Right renal cortex interstitium (tissue), 3 donors: Measurements from ENCODE around the gene HTRA2. TPM values are rescaled to one million over a fixed set of nuclear protein-coding genes. Genes with fewer than 3 reads are reported as not detected.

ENCODE experiments used
- DNase-seq, 3 donors: peaks; one replicate each; pipeline ENCODE4 v3.0.0-alpha.2; 2013; ENCODE audit warnings: low read depth in 3 of 3, low spot score in 2 of 3
- polyA plus RNA-seq, 3 donors: library from polyadenylated mRNA; unstranded; fragments of 120-200 nt; gene quantifications; one replicate each; pipeline ENCODE4 v1.2.1, GENCODE V29; 2013; ENCODE audit not compliant: insufficient read length in 3 of 3

HTRA2 gene
- polyA plus RNA-seq, 3 donors = 32.3 to 35.8 (median 33.1) TPM

DNA sequence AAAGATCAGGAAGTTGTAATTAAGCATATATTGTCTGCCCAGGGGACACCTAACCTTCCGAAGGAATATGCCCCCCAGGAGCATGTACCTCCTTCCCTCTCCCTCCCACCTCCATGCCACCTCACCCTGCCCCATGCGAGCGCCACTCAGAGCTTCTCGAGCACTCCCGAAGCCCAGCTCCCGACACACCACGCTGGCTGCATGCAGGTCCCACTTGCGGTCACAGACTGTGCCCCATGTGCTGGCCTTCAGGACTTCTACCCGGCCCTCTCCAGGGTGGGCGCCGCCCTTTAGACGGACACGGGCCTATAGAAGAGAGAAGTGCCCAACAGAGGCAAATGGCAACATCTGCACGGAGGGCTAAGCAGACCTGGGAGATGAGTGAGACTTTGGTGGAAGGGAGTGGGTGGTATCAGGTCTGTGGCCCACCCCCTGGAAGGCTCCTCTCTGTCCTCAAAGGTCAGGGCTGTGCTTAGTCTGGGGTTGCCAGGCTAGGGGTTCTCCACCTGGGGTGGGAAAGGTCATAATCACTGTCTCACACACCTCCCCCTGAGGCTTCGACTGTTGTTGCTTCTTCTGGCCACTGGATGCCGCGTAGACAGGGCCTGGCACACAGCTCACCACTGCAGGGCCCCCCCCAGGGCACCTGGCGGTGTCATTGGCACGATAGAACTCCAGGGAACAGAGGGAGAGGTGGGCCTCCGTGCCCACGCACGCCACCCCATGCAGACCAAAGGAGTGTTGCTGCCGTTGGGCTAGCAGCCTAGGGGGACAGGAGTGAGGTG is 6.6 kb downstream of the HTRA2 start:
- no peak for DNase-seq

DNA sequence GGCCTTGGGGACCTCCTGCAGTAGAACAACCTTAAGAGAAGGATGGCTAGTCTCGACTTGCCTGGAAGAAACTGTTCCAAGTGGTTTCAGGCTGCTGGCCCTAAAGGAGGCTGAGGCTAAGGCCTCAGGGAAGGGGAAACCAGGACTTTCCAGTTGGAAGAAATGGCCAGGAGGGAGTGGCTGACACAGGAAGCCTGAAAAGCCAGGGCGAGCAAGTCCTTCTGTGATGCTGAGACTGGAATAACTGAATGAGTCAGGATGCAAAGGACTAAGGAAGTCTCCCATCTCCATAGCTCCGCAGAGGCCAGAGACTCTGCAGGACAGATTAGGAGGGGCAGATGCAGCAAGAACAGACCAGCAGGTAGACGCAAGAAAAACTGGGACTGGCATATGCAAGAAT is 7.4 kb downstream of the HTRA2 start:
- DNase-seq = no peak

DNA sequence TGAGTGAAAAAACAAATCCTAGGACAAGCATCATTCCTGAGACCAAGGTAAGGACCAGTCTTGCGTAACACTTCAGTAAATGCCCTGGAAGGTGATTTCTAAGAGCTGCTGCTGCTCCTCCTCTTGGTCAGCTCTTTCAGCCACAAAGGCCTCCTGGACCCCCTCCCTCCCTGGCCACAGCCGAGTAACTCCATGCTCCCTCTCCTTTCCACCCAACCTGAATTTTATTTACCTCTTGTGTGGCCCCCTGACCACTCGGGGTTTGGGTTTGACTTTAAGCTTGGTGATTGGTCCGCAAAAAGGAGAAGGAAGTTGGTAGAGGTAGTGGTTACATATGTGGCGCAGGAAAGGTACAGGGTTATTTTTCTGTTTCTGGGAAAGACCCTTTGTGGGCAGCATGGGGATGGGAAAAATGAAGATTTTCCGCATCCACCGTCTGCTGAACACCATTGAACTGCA is 9.2 kb downstream of the HTRA2 start:
- DNase-seq = no peak

DNA sequence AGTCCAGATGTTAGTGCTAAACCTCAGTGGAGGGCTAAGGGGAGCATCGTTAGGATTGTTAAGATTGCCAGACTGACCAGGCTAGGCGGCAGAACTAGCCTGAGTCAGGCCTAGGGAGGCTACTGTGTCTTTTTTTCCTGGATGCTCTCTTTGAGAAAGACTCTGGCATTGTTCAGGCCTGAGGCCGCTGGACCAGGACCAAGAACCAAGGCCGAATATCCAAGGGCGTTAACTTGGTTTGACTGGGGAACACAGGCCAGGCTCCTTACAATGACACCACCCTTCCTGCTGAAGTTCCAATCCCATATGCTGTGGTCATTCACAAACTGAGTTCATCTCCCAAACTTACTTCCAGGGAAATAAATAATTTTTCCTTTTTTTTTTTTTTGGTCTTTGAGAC is 10.6 kb downstream of the HTRA2 start:
- DNase-seq = no peak

DNA sequence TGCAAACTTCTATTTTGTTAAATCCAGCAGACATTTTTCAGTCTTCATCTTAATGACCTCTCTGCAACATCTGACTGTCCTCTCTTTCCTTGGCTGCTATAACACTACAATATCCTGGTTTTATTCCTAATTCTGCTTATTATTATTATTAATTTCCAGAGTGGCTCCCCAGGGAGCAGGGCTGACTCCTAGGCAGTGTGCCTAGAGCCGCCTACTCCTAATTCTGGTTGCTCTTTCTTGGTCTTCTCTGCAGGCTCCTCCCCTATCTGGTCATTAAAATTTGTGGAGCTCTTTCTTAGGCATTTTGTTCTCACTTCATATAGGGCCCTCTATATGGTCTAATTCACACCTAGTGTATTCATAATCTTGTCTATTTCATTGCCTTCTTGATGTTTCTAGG is 13.2 kb downstream of the HTRA2 start:
- no peak for DNase-seq

DNA sequence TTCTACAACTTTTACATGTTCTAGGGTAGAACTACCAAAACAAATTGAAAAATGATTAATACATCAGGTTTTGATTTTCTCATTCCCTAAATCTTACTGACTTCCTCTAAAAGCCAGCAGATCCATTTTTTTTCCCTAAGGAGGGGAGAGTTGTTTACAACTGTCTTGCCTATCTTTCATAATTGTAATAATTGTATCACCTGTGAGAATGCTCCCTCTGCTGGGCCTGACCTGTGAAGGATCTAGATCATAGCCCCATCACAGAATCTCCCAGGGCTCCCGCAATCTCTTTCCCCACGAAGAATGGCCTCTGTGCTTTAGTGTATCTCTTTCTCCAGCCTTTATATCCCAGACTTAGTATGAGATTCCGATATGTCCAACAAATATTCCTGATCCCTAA is 14.9 kb downstream of the HTRA2 start:
- no peak for DNase-seq

DNA sequence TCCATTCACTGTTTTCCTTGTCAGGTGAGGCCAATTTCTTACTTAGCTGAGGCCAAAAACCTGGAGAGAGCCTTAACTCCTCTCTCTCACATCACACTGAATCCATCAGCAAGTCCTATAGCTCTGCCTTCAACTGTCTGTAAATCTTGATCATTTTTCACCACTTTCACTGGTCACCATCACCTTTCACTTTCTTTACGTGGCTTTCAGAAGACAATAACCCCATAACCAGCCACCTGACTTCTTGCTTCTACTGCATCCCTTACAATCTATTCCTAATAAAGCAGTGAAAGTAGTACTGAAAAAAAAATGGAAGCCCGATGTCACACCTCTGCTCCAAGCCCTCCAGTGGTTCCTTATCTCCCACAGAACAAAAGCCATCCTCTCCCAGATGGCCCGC is 16.3 kb downstream of the HTRA2 start:
- no peak for DNase-seq

DNA sequence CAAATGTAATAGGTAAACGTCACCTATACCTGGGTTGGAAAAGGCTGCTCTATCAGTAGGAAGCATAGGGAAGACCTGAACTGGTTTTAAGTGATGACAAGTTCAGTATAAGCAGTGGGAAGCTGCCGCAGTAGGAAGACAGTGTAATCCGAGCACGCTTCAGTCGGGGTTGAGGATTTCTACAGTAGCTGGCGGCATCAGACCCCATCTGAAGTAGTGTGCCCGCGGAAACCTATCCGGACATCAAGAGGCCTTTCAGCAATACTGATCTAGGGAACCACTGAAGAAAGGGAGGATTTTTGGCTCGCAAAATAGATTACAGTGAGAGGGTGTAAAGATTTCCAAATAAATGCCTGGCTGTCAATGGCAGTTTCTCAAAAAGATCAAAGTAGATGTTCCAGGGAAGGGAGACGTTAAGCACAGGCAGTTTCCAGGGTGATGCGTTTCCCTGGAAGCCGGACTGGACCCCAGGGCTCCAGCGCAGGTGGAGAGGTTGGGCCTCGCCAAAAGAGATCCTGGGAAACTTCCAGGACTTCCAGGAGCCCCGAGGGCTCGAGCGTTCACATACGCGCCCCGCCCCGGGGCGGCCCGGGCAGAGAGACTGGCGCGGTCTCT is 18.7 kb downstream of the HTRA2 start:
- no peak for DNase-seq

DNA sequence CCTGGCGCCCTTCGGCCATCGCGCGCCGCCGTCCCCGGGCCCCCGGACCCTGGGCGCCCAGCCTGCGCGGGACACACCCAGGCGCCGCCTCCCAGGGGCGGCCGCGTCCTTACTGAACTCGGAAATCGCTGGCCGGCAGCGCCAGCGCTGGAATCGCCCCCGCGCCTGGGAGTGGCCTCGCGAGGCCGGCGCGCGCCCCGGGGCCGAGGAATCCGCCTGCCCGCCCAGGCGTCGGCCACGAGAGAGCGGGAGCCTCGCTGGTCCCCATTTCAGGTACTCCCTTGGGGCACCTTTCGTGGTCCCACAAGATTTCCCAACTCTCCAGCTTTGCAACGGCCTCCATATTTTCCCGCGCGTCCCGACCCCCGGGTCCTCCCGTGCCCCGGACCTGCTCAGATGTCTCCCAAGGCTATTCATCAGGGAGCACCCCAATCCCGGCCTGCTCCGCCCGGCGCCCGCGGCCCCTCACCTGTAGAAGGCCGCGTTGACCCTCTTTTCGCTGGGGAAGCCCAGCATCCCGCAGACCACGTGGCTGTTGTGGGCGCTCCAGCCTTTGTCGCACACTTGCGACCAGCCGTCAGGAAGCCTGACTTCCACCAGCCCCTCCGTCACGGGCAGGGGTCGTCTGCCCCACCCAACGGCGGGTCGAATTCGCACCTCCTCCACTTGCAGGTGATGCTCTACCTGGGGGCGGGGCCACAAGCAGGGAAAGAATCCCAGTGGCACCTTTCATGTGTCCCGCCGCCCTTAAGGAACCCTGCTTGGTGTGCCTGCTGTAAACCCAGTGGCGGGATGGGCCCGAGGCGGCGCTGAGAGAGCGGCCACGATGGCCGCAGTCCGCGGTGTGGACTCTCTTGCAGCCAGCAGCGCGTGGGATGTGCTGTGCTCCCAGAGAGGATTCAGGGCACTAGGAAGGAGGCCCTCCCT is 19.4 kb downstream of the HTRA2 start:
- DNase-seq = no peak

DNA sequence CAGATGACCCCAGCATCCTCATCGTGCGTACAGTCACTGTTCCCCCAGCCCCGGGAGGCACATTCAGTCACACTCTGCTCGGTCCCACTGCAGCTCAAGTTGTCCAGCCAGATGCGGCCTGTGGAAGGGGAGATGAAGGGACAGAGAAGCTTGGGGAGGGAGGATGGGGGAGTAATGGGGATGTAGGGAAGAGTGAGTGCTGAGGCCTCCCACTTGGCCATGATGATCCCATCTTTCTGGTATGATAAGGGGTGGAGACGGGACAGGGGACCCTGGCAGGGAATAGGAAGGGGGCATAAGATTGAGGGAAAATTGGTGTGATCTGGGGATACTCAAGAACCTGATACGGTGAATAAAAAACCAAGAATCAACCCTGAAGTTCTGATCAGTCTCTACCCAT is 20.5 kb downstream of the HTRA2 start:
- DNase-seq = no peak

DNA sequence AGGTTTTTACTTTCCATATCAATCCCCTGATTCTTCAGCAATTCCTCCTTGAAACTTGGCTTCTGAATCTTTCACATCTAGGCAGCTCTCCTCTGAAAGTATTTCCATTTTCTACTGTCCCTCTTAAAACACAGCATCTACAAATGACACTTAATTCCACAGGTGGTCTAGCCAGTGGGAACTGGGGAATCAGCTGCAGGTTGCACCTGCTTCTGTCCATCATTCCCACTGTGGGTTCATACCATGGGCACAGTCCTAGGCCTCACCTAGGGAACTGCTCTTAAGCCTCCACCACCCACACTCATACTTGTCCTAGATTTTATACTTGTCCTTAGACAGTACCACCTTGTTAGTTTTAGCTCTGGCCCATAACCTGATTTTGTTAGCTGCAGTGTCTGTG is 21.8 kb downstream of the HTRA2 start:
- DNase-seq = no peak

DNA sequence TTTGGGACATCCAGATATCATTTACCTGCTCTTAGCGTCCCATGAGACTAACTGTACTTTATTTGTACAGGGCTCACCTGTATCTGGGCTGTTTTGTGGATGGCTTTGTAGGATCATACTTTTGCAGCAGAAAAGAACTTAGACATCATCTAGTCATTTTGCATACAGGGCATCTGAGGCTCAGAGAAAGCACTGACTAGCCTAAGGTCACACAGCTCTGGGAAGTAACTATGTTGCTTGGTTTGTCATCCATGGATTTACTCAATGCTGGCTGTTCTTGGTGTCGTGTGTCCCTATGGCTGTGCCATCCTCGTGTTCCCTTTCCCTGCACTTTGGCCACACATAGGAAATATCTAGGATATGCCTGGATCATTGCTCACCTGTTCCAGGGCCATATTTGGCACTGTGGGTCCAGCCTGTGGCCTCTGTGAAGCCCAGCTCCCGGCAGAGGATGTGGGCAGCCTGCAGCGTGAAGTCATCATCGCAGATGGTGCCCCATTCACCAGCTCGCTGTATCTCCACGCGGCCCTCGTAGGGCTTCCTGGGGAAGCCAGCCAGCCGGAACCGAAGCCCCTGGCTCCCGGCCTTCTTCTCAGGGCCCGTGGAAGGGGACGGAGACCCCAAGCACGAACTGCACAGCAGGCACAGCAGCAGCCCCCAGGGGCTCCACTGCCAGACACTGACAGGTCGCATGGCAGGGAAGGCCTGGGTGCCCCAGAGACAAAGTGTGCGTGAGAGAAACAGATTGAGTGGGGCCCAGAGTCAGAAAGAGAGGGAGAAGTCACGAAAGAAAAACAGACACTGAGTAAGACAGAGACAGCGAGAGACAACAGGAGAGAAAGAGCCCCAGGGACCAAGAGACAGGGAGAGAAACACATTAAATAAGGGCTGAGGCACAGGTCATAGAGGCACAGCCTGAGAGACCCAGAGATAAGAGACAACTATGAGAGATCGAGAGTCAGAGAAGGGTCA is 22.5 kb downstream of the HTRA2 start:
- DNase-seq = no peak

DNA sequence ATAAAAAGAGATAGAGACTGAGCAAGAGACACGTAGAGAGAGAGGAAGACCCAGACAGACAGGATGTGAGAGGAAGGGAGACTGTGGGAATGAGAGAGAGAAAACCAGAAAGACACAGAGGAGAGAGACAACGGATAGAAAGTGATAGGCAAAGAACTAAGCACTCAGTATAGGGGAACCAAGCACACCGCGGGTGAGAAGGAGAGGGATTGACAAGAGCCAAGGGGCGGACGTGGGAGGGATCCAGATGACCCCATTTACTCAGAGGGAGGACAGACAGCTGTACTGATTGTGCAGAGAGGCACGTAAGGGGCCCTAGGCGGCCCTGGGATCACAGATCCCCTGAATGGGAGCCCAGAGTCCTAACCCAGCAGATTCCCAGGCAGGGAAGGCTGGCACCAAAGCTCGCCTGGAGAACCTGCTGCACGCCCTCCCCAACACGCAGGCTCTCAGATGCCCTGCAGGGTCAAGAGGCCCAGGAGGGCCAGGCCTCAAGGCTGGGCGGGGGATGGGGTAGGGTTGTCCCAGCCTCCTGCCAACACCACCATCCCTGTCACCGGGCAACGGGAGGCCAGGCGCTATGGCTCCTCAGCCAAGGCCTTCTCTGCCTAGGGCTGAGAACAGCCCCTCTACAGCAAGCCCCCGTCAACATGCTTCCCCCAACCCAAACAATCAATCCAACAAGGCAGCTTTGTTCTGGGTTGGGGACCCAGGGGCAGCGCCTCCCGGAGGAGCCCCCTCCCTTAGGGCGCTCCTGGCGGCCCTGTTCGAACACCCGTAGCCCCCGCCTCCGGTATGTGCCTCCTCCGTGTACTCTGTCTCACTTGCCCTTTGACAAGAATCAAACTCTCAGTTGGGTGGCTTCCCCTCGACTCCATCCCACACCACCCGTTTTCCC is 23.4 kb downstream of the HTRA2 start:
- DNase-seq = no peak

DNA sequence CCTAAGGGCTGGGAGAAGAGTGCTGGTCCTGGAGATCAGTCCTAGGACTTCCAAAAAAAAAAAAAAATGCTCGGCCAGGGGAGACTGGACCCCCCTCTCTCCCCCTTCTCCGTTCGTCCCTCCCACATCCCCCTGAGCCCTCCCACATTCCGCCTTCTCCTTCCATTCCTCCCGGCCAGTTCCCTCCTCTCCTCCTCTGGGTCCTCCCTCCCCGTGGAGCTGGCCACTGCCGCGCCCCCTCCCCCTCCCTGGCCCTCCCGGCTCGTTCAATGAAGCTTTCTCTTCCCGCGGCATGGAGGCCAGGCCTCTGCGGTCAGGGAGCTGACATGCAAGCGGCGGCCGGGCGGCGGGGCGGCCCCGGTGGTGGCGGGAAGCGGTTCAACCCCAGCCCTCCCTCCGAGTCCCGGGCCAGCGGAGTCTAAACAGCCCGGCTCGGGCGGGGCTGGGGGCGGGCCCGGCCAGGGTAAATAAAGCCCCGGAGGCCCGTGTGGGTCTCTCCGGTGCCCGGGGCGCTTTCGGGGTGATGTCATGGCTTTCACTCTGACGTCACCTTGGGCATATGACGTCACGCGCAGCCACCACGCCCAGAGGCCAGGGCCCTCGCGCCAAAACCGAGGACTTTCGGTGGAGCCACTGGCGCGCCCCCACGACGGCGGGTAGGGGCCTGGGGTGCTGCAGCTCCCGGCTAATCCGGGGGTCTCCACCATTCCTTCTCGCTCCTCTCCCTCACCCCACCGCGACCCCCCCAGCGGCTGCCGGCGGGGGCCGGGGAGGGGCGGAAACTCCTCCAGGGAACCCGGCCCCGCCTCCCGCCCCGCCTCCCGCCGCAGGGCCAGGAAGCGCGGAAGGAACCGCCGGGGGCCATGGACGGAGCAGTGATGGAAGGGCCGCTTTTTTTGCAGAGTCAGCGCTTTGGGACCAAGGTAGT is 24.4 kb downstream of the HTRA2 start, which contains the start of the genes DOK1 and LOXL3:
DOK1 (plus strand) TSS at position 829 of the 928 bp plus-strand sequence; CDS start at position 864, 35 bp downstream.
LOXL3 (minus strand) TSS at position 51 of the 928 bp plus-strand sequence. CDS start 1,308 bp downstream, outside the sequence.
- peak in 2 of 3 donors; percentile 73 to 87 for DNase-seq

DNA sequence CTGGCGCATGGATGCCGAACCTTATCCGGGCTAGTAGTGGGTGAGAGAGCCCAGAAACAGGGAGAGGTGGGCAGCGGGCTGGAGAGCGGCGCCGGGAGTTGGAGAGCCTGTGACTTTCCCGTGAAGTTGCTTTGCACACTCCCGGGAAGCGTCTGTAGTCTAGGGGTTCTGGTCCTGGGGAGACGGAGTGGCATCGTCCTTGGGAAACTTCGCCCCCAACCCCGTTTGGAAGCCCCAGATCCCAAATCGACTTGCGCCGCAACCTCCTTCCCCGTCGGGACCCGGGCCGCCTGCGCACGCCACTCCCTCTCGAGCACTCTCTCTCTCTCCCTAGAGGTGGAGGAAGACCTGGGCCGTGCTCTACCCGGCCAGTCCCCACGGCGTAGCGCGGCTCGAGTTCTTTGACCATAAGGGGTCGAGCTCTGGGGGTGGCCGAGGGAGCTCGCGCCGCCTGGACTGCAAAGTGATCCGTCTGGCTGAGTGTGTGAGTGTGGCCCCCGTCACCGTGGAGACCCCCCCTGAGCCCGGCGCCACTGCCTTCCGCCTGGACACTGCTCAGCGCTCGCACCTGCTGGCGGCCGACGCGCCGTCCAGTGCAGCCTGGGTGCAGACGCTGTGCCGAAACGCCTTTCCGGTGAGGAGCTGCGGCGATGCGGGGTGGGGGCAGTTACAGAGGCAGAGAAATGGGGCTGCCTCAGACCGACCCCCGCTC is 25.2 kb downstream of the HTRA2 start:
- no peak for DNase-seq

DNA sequence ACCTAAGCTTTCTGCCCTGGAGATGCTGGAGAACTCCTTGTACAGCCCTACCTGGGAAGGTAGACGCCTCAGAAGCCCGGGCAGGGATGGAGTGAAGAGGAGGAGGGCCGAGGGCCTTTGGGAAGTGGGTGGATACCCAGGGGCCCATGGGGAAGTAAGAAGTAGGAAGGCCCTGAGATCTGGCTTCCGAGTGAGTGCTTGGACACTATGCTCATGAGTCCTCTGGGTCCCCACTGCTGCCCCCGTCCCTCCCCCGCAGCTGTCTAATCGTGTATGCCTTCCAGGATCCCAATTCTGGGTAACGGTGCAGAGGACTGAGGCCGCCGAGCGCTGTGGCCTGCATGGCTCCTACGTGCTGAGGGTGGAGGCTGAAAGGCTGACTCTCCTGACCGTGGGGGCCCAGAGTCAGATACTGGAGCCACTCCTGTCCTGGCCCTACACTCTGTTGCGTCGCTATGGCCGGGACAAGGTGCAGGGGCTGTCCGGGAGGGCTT is 25.9 kb downstream of the HTRA2 start:
- DNase-seq = no peak

DNA sequence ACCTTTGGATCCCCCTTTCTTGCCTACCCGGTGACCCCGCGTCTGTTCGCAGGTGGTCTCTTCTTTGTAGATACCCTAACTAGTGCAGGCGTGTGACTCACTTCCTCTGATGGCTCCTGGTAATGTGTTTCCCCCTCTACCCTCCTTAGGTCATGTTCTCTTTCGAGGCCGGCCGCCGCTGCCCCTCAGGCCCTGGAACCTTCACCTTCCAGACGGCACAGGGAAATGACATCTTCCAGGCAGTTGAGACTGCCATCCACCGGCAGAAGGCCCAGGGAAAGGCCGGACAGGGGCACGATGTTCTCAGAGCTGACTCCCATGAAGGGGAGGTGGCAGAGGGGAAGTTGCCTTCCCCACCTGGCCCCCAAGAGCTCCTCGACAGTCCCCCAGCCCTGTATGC is 26.4 kb downstream of the HTRA2 start:
- DNase-seq = no peak
